ENCODE results near the gene ZMYND12. TPM values are rescaled to one million over a fixed set of nuclear protein-coding genes. Genes with fewer than 3 reads are reported as not detected.

The ZMYND12 gene
- total RNA-seq, 6 experiments from 2014 or later, result 0.20 TPM; not detected in 5

GRCh38 chr1:42422737-42423136 lies 33.1 kb downstream of the ZMYND12 start:
- no peak for DNase-seq
- Mint-ChIP-seq H3K27ac (no peak overlapping the region), H3K36me3 (ENCODE audit: low read depth) (no peaks in the 10 kb centered on the region), H3K27me3 (ENCODE audit: insufficient read depth) (peaks cover 45% of the 10 kb centered on the region), H3K4me3 (no peak overlapping the region), H3K9me3 (no peaks in the 10 kb centered on the region), H3K4me1 (ENCODE audit: low read depth) (peaks cover 33% of the 10 kb centered on the region)
- no peak for TF ChIP-seq CTCF (IDR thresholded peaks at IDR 0.05)

GRCh38 chr1:42420911-42421585 lies 34.8 kb downstream of the ZMYND12 start:
- Mint-ChIP-seq H3K9me3 (no peaks in the 10 kb centered on the region), H3K36me3 (ENCODE audit: low read depth) (no peaks in the 10 kb centered on the region), H3K27me3 (ENCODE audit: insufficient read depth) (peaks cover 46% of the 10 kb centered on the region), H3K27ac (peak overlapping the region; percentile 15; the same call in 1 of the 2 replicates), H3K4me3 (peak overlapping the region; percentile 31; the same call in 1 of the 2 replicates), H3K4me1 (ENCODE audit: low read depth) (peaks cover 22% of the 10 kb centered on the region)
- no peak for TF ChIP-seq CTCF (IDR thresholded peaks at IDR 0.05)
- peak; percentile 69 for DNase-seq

DNA sequence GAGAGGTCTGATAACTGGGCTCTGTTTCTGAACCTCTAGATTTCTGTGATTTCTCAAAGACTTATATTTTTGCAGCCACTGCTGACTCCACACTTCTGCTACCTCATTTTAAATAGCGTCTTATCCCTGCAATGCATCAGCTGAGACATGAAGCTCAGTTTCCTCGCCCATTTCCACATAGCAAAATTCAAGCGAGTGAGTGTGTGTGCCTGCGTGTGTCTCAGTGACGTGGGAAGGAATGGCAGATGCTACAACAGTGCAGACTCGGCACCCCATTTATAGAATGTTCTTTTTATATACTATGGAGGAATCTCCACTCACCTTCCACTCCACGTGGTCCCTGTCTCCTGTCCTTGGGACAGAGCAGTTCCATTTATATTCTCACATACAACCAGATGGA lies 35.7 kb downstream of the ZMYND12 start:
- Mint-ChIP-seq H3K27me3 (ENCODE audit: insufficient read depth) (peaks cover 47% of the 10 kb centered on the region), H3K9me3 (no peaks in the 10 kb centered on the region), H3K36me3 (ENCODE audit: low read depth) (no peaks in the 10 kb centered on the region), H3K27ac (no peak overlapping the region), H3K4me3 (no peak overlapping the region), H3K4me1 (ENCODE audit: low read depth) (peaks cover 22% of the 10 kb centered on the region)
- TF ChIP-seq CTCF (IDR thresholded peaks at IDR 0.05), result no peak
- DNase-seq, result no peak

- Mint-ChIP-seq H3K27ac (no peak overlapping the region), H3K4me1 (ENCODE audit: low read depth) (peaks cover 14% of the 10 kb centered on the region), H3K36me3 (ENCODE audit: low read depth) (no peaks in the 10 kb centered on the region), H3K9me3 (no peaks in the 10 kb centered on the region), H3K27me3 (ENCODE audit: insufficient read depth) (peaks cover 53% of the 10 kb centered on the region), H3K4me3 (no peak overlapping the region)
- TF ChIP-seq CTCF (IDR thresholded peaks at IDR 0.05), result no peak
- no peak for DNase-seq
Observed at GRCh38 chr1:42419126-42419821, 36.5 kb downstream of the ZMYND12 start.

DNA sequence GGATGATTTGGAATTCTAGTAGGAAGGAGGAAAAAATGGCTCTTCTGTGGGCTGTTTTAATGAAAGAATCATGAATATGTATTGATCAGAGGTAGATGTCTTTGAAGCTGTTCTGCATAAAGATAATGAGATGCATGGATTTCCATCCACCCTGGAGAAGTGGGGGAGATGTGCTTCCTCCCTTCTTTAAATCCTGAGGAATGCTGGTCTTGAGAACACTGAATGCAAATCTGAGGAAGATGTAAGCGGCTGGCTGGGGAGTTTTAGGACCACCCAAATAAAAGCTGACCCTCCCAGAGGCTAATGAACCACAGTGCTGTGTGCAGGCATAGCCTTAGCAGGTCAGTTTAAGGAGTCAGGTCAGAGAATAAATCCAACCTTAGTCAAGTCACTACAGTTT lies 37.3 kb downstream of the ZMYND12 start:
- no peak for TF ChIP-seq CTCF (IDR thresholded peaks at IDR 0.05)
- H3K9me3 Mint-ChIP-seq, result no peaks in the 10 kb centered on the region

More for the DNA sequence above, 37.3 kb downstream of the ZMYND12 start:
- H3K36me3 Mint-ChIP-seq (ENCODE audit: low read depth), result no peaks in the 10 kb centered on the region
- H3K4me1 Mint-ChIP-seq (ENCODE audit: low read depth), result peaks cover 7% of the 10 kb centered on the region
- H3K27ac Mint-ChIP-seq, result no peak overlapping the region
- no peak overlapping the region for H3K4me3 Mint-ChIP-seq
- H3K27me3 Mint-ChIP-seq (ENCODE audit: insufficient read depth), result peaks cover 50% of the 10 kb centered on the region
- DNase-seq, result no peak
